ENCODE results near the gene CDHR4.
"Not testable (repeated sequence)": the region's sequence is repeated elsewhere in the genome, so short reads cannot be mapped to it uniquely, and the experiment has no call there.

Gene CDHR4, protein sequence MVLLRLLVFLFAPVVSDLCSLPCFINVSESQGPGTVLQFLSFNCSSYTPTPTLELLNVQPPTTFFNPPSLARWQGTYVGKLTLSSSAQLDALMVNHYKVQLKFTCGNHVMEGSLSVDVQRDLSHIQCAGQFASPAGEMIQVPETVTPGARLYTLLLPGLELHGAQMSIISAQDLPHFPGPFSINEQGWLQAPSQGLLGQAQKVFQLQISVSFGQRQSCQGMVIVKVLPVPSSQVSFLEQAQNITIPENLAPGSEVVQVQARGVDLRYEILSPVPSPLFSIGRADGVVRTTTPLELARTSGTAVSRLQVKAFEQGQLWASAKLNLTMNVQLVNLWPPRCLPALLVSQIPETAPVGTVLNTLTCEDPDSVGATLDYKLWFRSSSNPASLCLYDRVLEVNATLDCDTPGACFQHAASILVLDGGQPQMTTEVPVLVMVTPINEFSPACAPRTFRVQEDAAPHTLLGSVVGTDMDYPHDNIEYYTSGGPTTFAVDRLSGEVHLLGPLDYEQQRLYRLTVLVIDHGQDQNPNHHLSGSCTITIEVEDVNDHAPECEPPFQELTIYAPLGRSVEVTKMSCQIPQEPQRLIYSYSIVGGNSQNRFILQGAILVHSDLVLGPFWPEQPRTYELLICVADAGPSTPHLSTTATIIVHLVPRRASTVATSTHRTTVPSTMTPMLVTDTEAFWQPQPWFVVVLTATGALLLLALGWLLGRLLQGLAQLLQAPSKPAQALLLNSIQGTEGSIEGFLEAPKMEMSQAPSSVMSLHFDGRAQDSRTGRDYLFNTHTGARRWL

DNA sequence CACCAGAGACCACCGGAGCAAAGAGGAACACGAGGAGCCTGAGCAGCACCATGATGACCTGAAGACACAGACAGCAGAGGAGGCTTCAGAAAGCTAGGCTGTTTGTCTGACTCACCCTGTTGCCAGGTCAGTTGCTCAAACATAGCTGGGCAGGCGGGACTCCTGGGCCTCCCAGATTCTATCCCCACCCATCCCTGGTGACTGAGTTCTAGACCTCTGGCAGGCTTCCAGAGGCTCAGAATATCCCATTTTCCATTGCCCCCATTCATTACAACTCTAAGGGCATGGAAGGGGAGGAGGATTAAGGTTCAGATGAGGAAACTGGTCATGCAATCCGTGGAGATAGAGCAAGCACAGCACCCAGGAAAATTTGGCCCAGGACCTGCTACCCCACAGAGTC, at the start of gene CDHR4:
TSS of gene CDHR4 (minus strand) at position 113 of the 400 bp plus-strand sequence. CDS start at position 52, 61 bp downstream.
- DNase-seq: peak; percentile 41

- no peak for DNase-seq
These were observed 46.0 kb upstream of the CDHR4 start for GRCh38 chr3:49845694-49846093.

DNA sequence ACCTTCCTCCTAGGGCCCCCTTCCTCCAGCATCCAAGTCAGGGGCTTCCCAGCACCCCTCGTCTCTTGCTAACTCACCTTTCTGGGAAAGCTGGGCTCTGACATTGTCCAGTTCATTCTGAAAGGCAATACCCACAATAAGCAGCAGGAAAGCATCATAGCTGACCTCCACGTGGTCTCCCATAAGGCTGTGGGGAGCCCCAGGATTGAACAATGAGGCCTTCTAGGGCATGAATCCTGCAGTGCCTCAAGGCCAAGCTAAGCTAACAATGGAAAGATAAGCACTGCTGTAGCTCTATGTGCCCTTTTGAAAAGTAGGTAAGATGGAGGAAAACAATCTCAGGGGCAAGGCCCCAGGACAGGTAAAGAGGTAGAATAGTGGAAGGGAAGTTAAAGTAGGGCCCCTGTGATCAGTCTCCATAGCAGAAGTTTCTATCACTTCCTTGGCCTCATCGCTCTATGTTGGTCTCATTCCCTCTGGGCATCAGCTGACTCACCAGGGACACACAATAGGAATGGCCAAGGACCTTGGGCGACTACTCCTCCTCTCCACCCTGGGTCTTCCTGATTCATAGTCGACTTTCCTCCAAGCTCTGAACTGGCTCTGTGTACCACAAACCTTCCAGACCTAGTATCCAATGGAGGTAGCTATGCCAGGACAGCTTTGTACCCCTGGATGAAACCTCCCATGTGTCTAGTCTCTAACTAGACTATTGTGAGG, 45.0 kb upstream of the CDHR4 start:
- DNase-seq: no peak

DNA sequence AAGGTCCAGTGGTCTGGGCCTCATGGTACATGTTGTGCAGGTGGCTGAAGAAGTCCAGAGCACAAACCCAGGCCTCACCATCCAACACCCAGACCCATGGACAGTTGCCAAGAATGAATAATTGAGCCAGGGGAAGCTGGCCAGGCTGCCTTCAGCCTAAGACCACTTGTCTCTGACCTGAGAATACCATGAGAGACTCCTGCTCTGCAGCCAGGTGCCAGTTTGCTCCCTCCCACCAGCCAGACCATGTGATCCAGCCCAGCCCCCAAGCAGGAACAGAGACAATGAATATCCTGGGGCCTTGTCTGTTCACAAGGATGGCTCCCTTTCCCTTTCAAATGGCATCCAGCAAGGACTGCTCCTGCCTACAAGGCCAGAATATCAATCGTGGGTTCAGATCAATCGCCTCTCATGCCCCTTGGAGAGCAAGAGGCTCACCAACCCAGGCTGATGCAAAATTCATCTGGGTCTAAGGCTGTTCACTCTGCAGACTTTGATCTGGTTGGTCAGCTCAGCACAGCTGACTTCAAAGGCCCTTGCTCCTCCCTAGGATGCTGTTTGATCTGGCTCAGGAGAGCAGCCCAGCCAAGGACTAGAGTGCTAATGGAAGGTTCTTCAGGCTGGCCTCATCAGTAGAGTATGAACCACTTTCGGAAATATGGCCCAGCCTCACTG, 43.3 kb upstream of the CDHR4 start:
- no peak for DNase-seq

DNA sequence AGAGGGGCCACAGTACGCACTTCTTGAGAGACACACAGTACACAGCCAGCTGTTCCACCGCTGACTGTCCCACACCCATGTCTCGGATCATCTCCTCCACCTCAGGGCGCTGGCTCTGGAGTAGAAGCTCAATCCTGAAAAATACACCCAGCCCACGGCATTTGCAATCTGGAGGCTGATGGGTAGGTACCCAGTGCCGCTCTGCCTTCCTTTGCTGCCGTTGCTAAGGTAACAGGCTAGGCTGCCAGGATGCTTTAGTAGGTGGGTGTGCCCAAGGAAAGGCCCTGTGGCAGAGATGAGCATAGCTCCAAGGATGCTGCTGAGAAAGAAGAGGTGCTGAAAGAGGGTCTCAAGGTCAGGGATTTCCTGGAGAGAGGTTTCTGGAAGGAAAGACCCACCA, 42.1 kb upstream of the CDHR4 start:
- DNase-seq: no peak

- no peak for DNase-seq
These were observed 41.5 kb upstream of the CDHR4 start for GRCh38 chr3:49841126-49841696.

DNA sequence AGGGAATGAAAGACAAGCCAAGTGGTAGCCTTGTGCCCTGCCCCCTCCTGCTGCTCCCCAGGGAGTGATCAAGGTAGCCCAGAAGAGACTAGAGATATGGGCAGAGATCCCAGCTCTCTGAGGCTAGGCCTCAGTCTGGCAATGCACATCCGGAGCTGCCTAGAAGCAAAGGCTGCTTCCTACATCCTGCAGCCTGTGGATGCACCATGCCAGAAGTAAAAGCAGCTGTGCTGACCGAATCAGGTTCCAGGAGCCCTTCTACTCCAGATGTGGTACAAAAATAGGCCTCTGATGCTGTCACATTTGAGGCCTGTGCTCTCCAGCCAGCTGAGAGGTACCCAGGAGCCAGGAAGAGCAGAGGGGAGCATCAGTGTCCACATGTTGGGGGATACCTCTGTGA, 40.7 kb upstream of the CDHR4 start:
- DNase-seq: no peak

DNA sequence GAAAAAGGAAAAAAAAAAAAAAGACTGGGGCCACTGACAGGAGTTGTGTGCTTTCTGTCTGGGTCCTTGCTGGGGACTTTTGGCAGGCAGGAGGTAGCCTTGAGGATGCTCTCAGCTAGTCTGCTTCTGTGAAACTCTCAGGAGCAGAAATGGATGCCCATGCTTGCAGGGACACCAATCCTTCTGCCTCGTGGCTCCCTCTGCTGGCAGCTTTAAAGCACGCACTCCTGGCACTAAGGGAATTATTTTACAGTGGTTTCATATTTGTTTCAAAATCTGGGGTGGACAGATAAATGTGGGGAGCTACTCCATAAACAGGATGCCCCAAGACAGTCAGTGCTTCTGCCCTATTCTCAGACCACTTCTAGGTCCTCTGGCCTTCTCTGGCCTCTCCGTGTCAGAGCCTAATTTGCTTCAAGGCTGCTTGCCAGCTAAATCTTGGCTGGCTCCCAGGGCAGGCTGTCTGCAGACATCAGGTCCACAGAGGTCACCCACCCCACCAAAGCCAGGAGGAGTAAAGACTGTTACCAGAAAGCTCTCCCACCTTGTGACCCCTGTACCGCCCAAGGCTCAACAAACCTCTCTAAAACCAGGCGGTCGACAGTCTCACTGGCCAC, 39.6 kb upstream of the CDHR4 start:
- peak; percentile 63 for DNase-seq

DNA sequence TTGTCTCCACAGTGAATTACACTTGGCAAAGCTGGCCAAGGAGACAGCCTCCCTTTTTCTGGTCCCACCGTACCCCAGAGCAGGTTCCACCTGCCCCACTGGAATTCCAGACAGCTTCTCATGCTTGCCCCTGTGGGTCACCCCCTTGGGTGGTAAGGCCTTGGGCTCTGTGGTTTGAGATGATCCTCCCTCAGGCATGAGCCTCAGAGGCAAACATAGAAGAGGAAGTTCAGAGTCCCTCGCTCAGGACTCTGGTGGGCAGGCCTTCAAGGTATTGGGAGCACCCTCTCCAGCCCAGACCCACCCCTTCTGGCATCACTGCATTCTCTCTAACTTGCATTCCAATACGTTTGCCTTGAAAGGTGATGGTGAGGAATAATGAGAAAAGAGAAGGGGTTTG, 31.7 kb upstream of the CDHR4 start:
- no peak for DNase-seq

DNA sequence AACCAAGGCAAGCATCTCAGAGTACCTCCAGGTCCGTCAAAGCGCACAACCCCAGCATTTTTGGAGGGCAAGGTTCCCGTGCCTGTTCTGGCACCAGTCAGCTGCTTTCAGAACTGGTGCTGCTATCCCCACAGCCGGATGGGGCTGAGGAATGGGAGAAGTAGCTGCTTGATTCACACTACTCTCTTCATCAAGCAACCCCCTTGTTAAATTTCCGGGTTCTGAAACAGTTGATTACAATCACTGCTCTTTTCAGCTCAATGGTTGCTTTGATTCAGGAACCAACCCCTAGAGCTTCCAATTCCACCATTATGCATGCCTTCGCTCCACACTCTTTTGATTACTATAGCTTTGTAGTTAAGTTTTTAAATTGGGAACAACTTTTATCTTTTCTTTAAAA, 26.3 kb upstream of the CDHR4 start:
- DNase-seq: no peak

DNA sequence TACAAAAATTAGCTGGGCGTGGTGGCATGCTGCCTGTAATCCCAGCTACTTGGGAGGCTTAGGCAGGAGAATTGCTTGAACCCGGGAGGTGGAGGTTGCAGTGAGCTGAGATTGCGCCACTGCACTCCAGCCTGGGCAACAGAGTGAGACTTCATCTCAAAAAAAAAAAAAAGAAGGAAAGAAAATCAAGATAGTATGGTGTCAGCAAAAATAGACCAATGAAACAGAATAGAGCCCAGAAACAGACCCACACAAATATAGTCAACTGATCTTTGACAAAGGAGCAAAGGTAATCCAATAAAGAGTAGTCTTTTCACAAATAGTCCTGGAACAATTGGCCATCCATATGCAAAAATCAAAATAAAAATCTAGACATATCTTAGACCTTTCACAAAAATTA, 23.5 kb upstream of the CDHR4 start:
- DNase-seq: not testable (repeated sequence)

GRCh38 chr3:49813497-49814174, 14.0 kb upstream of the CDHR4 start, which contains the start of gene UBA7:
UBA7 (minus strand) TSS chr3:49813953; CDS start chr3:49813787, 166 bp downstream.
- DNase-seq: peak; percentile 19

GRCh38 chr3:49812916-49813496, 13.3 kb upstream of the CDHR4 start:
- no peak for DNase-seq

DNA sequence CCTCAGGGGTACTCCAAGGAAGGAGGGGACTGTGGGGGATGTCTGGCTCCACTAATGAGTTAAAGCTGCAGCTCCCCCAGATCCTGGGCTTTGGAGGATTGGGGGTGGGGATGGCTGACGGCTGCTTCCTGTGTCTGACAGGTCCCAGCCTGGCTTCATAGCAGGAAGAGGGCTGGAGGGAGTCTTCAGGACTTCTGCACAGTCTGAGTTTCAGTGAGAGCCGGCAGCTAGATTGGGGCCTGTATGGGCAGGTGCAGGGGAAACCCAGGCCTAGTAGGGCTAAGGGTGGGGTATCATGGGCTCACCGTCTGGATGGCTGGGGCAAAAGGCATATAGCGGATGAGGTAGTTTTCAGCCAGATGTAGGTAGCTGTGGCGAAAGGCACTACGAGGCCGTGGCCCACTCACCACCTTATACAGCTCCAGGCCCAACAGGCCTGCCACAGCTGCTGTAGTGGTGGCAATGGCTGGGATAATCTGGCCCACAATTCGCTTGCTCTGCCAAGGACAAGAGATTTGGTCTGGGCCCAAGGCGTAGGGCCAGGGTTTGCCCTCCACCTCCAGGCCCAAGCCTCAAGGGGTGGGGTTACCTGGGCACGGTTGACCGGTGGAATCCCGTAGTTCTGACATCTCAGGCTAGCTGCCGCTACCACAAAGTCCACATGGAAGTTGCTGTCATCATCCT, 7.9 kb upstream of the CDHR4 start:
- DNase-seq: no peak

- no peak for DNase-seq
These were observed 7.2 kb upstream of the CDHR4 start for GRCh38 chr3:49806850-49807249.

DNA sequence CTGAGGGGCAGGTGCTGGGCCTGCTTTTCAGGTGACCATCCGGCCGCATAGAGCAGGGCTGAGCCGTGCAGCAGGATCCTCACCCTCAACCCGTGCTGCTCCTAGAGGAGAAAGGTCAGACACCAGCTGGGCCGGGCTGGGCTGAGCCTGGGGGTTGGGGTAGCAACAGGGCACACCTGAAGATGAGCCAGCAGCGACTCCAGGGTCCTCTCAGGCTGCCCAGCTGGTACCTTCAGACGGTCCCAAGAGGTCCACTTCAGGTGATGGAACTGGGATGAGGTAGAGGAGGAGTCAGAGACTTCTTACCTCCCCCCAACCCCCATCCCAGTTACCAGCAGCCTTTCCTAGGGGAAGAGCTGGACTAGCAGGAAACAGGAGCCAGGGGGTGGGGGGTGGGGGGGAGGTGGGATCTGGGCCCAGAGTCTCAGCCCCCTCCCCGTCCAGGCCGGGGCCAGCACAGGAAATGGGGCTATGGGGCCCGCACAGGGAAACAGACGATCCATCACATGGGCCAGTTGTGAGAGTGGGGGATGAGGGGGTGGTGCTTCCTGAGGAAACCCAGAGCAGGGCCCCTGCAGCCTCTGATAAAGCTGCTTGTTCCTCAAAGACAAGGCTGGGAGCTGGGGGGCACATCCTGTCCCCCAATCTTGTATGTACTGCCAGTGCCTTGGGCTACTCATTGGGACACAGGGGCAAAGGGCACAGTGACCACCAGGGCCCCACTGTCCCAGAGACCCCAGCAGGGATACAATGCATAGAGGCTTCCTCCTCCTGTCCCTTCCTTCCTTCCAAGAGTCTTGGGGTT, 6.4 kb upstream of the CDHR4 start:
- DNase-seq: no peak

- no peak for DNase-seq
These were observed 5.7 kb upstream of the CDHR4 start for GRCh38 chr3:49805367-49805782.

DNA sequence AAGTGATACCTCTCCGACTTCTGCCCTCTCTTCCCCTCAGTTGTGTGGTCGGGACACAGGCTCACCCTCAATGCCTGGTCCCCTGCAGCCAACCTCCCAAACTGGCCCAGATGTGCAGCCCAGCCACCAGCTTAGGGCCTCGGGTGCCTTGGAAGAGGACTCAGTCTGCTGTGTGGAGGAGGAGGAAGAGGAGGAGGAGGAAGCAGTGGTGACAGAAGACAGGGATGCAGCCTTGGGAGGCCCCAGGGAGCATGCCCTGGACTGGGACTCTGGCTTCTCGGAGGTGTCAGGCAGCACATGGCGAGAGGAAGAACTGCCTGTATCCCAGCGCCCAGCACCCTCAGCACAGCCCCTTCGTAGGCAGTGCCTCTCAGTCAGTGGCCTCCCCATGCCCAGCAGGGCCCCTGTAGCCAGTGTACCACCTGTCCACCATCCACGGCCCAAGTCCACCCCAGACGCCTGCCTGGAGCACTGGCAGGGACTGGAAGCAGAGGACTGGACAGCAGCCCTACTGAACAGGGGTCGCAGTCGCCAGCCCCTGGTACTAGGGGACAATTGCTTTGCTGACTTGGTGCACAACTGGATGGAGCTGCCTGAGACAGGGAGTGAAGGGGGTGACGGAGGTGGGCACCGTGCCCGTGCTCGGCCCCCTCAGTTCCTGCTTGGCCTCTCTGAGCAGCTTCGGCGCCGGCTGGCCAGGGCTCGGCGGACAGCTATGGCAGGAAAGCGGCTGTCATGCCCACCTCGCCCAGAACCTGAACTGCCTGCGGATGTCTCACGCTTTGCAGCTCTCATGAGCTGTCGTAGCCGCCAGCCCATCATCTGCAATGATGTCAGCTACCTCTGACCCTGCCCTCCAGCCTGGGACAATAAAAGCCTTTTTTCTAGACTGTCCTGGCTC, 4.7 kb upstream of the CDHR4 start:
- no peak for DNase-seq

All from amniotic stem cell (primary cell).